ENCODE measurements around the gene FNTB.

- no peak for TF ChIP-seq CTCF (IDR thresholded peaks at IDR 0.05)
- TF ChIP-seq POLR2A (IDR thresholded peaks at IDR 0.05), result no peak
Measured at GRCh38 chr14:65109357-65109756, 122.7 kb downstream of the FNTB start.
